T-helper 2 cell treated with Interferon-gamma antibody and Interleukin-4, amounts not matched to agents 100 ng/mL and 5 ng/mL, for 36 hours (primary cell): ENCODE results near the gene NT5C. TPM values are rescaled to one million over a fixed set of nuclear protein-coding genes. Genes with fewer than 3 reads are reported as not detected.

Source experiments
- total RNA-seq: library from RNA; stranded (reverse); gene quantifications from 2 replicates; pipeline ENCODE4 v1.2.3, GENCODE V29; 2022

The NT5C gene
- total RNA-seq, 1 donor from 2014 or later: 55.2 TPM

Other genes starting within 250 kb of the NT5C start
- not detected in 2 replicates for gene FADS6, start 238.1 kb downstream of the NT5C start, total RNA-seq
- not detected in 2 replicates for gene USH1G, start 208.5 kb downstream of the NT5C start, total RNA-seq
- not detected in 2 replicates for gene OTOP2, start 207.5 kb downstream of the NT5C start, total RNA-seq
- not detected in 2 replicates for gene OTOP3, start 195.8 kb downstream of the NT5C start, total RNA-seq
- gene HID1, start 159.0 kb downstream of the NT5C start, total RNA-seq: 0.34 and 0.59 TPM in 2 replicates
- 0.64 and 0.73 TPM in 2 replicates for gene CDR2L, start 144.1 kb downstream of the NT5C start, total RNA-seq
- 52.9 and 55.5 TPM in 2 replicates for gene MRPL58, start 119.1 kb downstream of the NT5C start, total RNA-seq
- gene ATP5PD, start 84.8 kb downstream of the NT5C start, total RNA-seq: 203 and 208 TPM in 2 replicates
- 17.2 and 17.5 TPM in 2 replicates for gene KCTD2, start 84.5 kb downstream of the NT5C start, total RNA-seq
- 6.3 and 8.7 TPM in 2 replicates for gene SLC16A5, start 43.8 kb downstream of the NT5C start, total RNA-seq
- 15.7 and 16.3 TPM in 2 replicates for gene ARMC7, start 21.8 kb downstream of the NT5C start, total RNA-seq
- 252 and 259 TPM in 2 replicates for gene JPT1, start 22.8 kb upstream of the NT5C start, total RNA-seq
- 545 and 551 TPM in 2 replicates for gene SUMO2, start 51.2 kb upstream of the NT5C start, total RNA-seq
- 114 and 118 TPM in 2 replicates for gene NUP85, start 73.9 kb upstream of the NT5C start, total RNA-seq
- gene GGA3, start 129.9 kb upstream of the NT5C start, total RNA-seq: 70.6 and 77.2 TPM in 2 replicates
- 66.4 and 72.0 TPM in 2 replicates for gene MRPS7, start 130.1 kb upstream of the NT5C start, total RNA-seq
- gene MIF4GD, start 139.5 kb upstream of the NT5C start, total RNA-seq: 41.6 and 43.0 TPM in 2 replicates
- 45.8 and 47.6 TPM in 2 replicates for gene SLC25A19, start 157.7 kb upstream of the NT5C start, total RNA-seq